OCI-LY7 (cell line): ENCODE data around the gene MS4A6A. TPM values are rescaled to one million over a fixed set of nuclear protein-coding genes. Genes with fewer than 3 reads are reported as not detected.

Source experiments
- BruUV-seq: library from RNA; stranded (reverse); fragments of 400-500 nt; replicated peaks from 2 replicates; lab custom pipeline; 2021; lab: Mats Ljungman, UMichigan
- CTCF ChIA-PET: fragments of 300-600 bp; sonication (Branson Sonifier 250); formaldehyde crosslinking; loops from one replicate; lab custom pipeline; 2022; ENCODE audit warnings: antibody characterized with exemption; ENCODE audit not compliant: unreplicated experiment; lab: Charles Lee
- POLR2A ChIA-PET: fragments of 300-600 bp; sonication (Branson Sonifier 250); formaldehyde crosslinking; loops from one replicate; lab custom pipeline; 2022; ENCODE audit warnings: antibody characterized with exemption; lab: Charles Lee
- DNase-seq: peaks from one replicate; pipeline ENCODE4 v3.0.0-alpha.2; 2015; ENCODE audit warnings: low spot score
- H2AFZ ChIP-seq: fragments of 200-600 bp; sonication (generic), shearing (Covaris generic); 2 replicates; pipeline ENCODE4 v1.6.1; 2014; ENCODE audit warnings: mild to moderate bottlenecking, antibody characterized with exemption, low read length, moderate library complexity
- H3K27ac ChIP-seq: fragments of 200-600 bp; sonication (generic); 2 replicates; pipeline ENCODE4 v1.5.1; 2014; ENCODE audit warnings: mixed run types, low read depth, mild to moderate bottlenecking, moderate library complexity, low read length, inconsistent platforms; ENCODE audit not compliant: poor library complexity, severe bottlenecking
- H3K36me3 ChIP-seq: fragments of 200-600 bp; sonication (generic); 2 replicates; pipeline ENCODE4 v1.6.1; 2014; ENCODE audit warnings: mild to moderate bottlenecking, antibody characterized with exemption, low read length, moderate library complexity, mixed read lengths; ENCODE audit not compliant: insufficient read depth
- H3K4me1 ChIP-seq: fragments of 200-600 bp; sonication (generic); 2 replicates; pipeline ENCODE4 v1.5.1; 2014; ENCODE audit warnings: mild to moderate bottlenecking, low read length; ENCODE audit not compliant: insufficient read depth, poor library complexity, severe bottlenecking
- H3K4me2 ChIP-seq: fragments of 200-600 bp; sonication (generic); 2 replicates; pipeline ENCODE4 v1.6.1; 2014; ENCODE audit warnings: mild to moderate bottlenecking, low read length
- H3K4me3 ChIP-seq: fragments of 200-600 bp; sonication (generic); 2 replicates; pipeline ENCODE4 v1.5.1; 2014; ENCODE audit warnings: mild to moderate bottlenecking, low read depth, low read length; ENCODE audit not compliant: poor library complexity, severe bottlenecking
- H3K79me2 ChIP-seq: fragments of 200-600 bp; sonication (generic); 2 replicates; pipeline ENCODE4 v1.6.1; 2016; ENCODE audit warnings: low read depth, mild to moderate bottlenecking, low read length, moderate library complexity, mixed read lengths; ENCODE audit not compliant: insufficient read depth
- H3K9me2 ChIP-seq: fragments of 200-600 bp; sonication (generic); 2 replicates; pipeline ENCODE4 v1.6.1; 2016; ENCODE audit warnings: mild to moderate bottlenecking, low read length, mixed read lengths; ENCODE audit not compliant: insufficient read depth
- H3K9me3 ChIP-seq: fragments of 200-600 bp; sonication (generic); 2 replicates; pipeline ENCODE4 v1.6.1; 2014; ENCODE audit warnings: mild to moderate bottlenecking, mixed run types, low read length, mixed read lengths
- H4K20me1 ChIP-seq: fragments of 200-600 bp; sonication (generic); 2 replicates; pipeline ENCODE4 v1.6.1; 2014; ENCODE audit warnings: mild to moderate bottlenecking, antibody characterized with exemption, low read length, moderate library complexity, mixed read lengths; ENCODE audit not compliant: insufficient read depth
- CTCF ChIP-seq: fragments of 200-600 bp; sonication (generic); conservative IDR thresholded peaks from 2 replicates; pipeline ENCODE4 v1.5.1; 2014; ENCODE audit warnings: mild to moderate bottlenecking, antibody characterized with exemption, low read length, moderate library complexity, mixed read lengths
- EZH2phosphoT487 ChIP-seq: fragments of 200-600 bp; sonication (generic); IDR thresholded peaks from 2 replicates; pipeline ENCODE4 v1.6.1; 2018; ENCODE audit warnings: low read depth, borderline replicate concordance, mild to moderate bottlenecking, mixed run types, antibody characterized with exemption, low read length, moderate library complexity, mixed read lengths
- intact Hi-C: fragments of 100-400 bp; cut with micrococcal nuclease; formaldehyde crosslinking; loops from one replicate; pipeline ENCODE4 v1.10.0; 2022; ENCODE audit not compliant: unreplicated experiment
- microRNA-seq: library from miRNA; unstranded; fragments of <30 nt; microRNA quantifications from one replicate; pipeline ENCODE4 v1.2.0, GENCODE V29; 2022; ENCODE audit warnings: borderline replicate concordance
- small RNA-seq: library from RNA; depleted of rRNA; stranded (forward); fragments of <200 nt; gene quantifications from one replicate; pipeline ENCODE3, GENCODE V24; 2014
- total RNA-seq, 2 experiments: library from RNA; depleted of rRNA in 1 of 2; stranded (reverse); fragments of >200 nt in 1 of 2; shearing (Covaris generic) in 1 of 2; gene quantifications; 2 replicates each; pipeline ENCODE4 v1.2.3, GENCODE V29; 2014 to 2022

MS4A6A gene
- total RNA-seq, 2 experiments from 2014 or later = not detected

GRCh38 chr11:60124802-60125432 is 58.0 kb downstream of the MS4A6A start:
- Histone ChIP-seq H3K4me3 (peak overlapping the region; percentile 29), H3K9me2 (no peaks in the 10 kb centered on the region), H3K4me2 (peak overlapping the region; percentile 51), H3K27ac (peak overlapping the region; percentile 72), H4K20me1 (no peaks in the 10 kb centered on the region), H3K79me2 (no peaks in the 10 kb centered on the region), H3K36me3 (no peaks in the 10 kb centered on the region), H3K4me1 (peaks cover 33% of the 10 kb centered on the region), H2AFZ (peak overlapping the region; percentile 38; the same call in 1 of the 2 replicates), H3K9me3 (no peaks in the 10 kb centered on the region)
- DNase-seq = peak; percentile 43
- intact Hi-C loops = no loop called here
- CTCF ChIA-PET = no interaction called here
- no TSS peak for BruUV-seq
- POLR2A ChIA-PET = no interaction called here
- TF ChIP-seq CTCF (no peak), EZH2phosphoT487 (no peak)

Small RNA genes within 50 kb of the gene (microRNA-seq; reads per million reads assigned to microRNA genes)
- gene MIR6503 = not detected

Small RNA genes within 50 kb of the gene (small RNA-seq; reads per million reads assigned to genes)
- not detected for gene MIR6503

Other genes with a start within 250 kb of the MS4A6A start
- gene OOSP1, start 244.7 kb downstream of the MS4A6A start, total RNA-seq (2014; rRNA removed; shearing (Covaris generic)) = not detected in 2 replicates
- gene OOSP1, start 244.7 kb downstream of the MS4A6A start, total RNA-seq (2022) = not detected in 2 replicates
- not detected in 2 replicates for gene OOSP4A, start 219.1 kb downstream of the MS4A6A start, total RNA-seq (2014; rRNA removed; shearing (Covaris generic))
- not detected in 2 replicates for gene OOSP4A, start 219.1 kb downstream of the MS4A6A start, total RNA-seq (2022)
- gene OOSP4B, start 165.9 kb downstream of the MS4A6A start, total RNA-seq (2014; rRNA removed; shearing (Covaris generic)) = not detected in 2 replicates
- gene OOSP4B, start 165.9 kb downstream of the MS4A6A start, total RNA-seq (2022) = not detected in 2 replicates
- gene OOSP2, start 142.7 kb downstream of the MS4A6A start, total RNA-seq (2014; rRNA removed; shearing (Covaris generic)) = not detected in 2 replicates
- not detected in 2 replicates for gene OOSP2, start 142.7 kb downstream of the MS4A6A start, total RNA-seq (2022)
- not detected in 2 replicates for gene MS4A3, start 126.4 kb downstream of the MS4A6A start, total RNA-seq (2014; rRNA removed; shearing (Covaris generic))
- gene MS4A3, start 126.4 kb downstream of the MS4A6A start, total RNA-seq (2022) = not detected in 2 replicates
- not detected in 2 replicates for gene MS4A2, start 94.4 kb downstream of the MS4A6A start, total RNA-seq (2014; rRNA removed; shearing (Covaris generic))
- gene MS4A2, start 94.4 kb downstream of the MS4A6A start, total RNA-seq (2022) = not detected in 2 replicates
- gene MS4A4E, start 60.1 kb upstream of the MS4A6A start, total RNA-seq (2014; rRNA removed; shearing (Covaris generic)) = not detected in 2 replicates
- gene MS4A4E, start 60.1 kb upstream of the MS4A6A start, total RNA-seq (2022) = not detected in 2 replicates
- 0.51 TPM in 1 of 2 replicates, not detected in the other for gene MS4A4A, start 97.6 kb upstream of the MS4A6A start, total RNA-seq (2014; rRNA removed; shearing (Covaris generic))
- not detected in 2 replicates for gene MS4A4A, start 97.6 kb upstream of the MS4A6A start, total RNA-seq (2022)
- not detected in 2 replicates for gene MS4A6E, start 144.2 kb upstream of the MS4A6A start, total RNA-seq (2014; rRNA removed; shearing (Covaris generic))
- gene MS4A6E, start 144.2 kb upstream of the MS4A6A start, total RNA-seq (2022) = not detected in 2 replicates
- 0.26 and 0.54 TPM in 2 replicates for gene MS4A7, start 195.4 kb upstream of the MS4A6A start, total RNA-seq (2014; rRNA removed; shearing (Covaris generic))
- 1.1 and 2.4 TPM in 2 replicates for gene MS4A7, start 195.4 kb upstream of the MS4A6A start, total RNA-seq (2022)
- gene MS4A14, start 213.4 kb upstream of the MS4A6A start, total RNA-seq (2014; rRNA removed; shearing (Covaris generic)) = 0.15 TPM in 1 of 2 replicates, not detected in the other
- 0.18 TPM in 1 of 2 replicates, not detected in the other for gene MS4A14, start 213.4 kb upstream of the MS4A6A start, total RNA-seq (2022)
- not detected in 2 replicates for gene MS4A5, start 246.5 kb upstream of the MS4A6A start, total RNA-seq (2014; rRNA removed; shearing (Covaris generic))
- not detected in 2 replicates for gene MS4A5, start 246.5 kb upstream of the MS4A6A start, total RNA-seq (2022)